ENCODE measurements around the gene FOCAD. TPM values are rescaled to one million over a fixed set of nuclear protein-coding genes. Genes with fewer than 3 reads are reported as not detected.

FOCAD gene
- total RNA-seq, 4 donors from 2014 or later: 17.6 to 27.2 (median 20.1) TPM

GRCh38 chr9:20783057-20784038 lies 99.3 kb downstream of the FOCAD start:
- Histone ChIP-seq H3K27ac (replicated peaks in 1 of 4) (no peak overlapping the region), H3K4me1 (peaks cover 0 to 3% (median 0%) of the 10 kb centered on the region in 4 donors), H3K36me3 (peaks cover 0 to 7% (median 0%) of the 10 kb centered on the region in 4 donors), H3K4me3 (no peak overlapping the region), H3K9me3 (no peaks in the 10 kb centered on the region), H3K27me3 (no peaks in the 10 kb centered on the region)
- intact Hi-C loops (cut with DNase I): no loop called here
- 93% methylated on average over 3 of the region's 3 CpGs for WGBS
- DNase-seq (ENCODE audit: extremely low spot score): no peak
- TF ChIP-seq POLR2A (IDR thresholded peaks at IDR 0.05; ENCODE audit: low read depth) (no peak), EP300 (IDR thresholded peaks at IDR 0.05) (no peak), CTCF (IDR thresholded peaks at IDR 0.05) (no peak), POLR2AphosphoS5 (IDR thresholded peaks at IDR 0.05) (no peak)

GRCh38 chr9:20784196-20784595 lies 100.1 kb downstream of the FOCAD start:
- intact Hi-C loops (cut with DNase I): no loop called here
- H3K27ac ChIP-seq (replicated peaks in 1 of 4): no peak overlapping the region
- peaks cover 0 to 7% (median 0%) of the 10 kb centered on the region in 4 donors for H3K36me3 ChIP-seq
- peaks cover 0 to 9% (median 8%) of the 10 kb centered on the region in 4 donors for H3K4me1 ChIP-seq
- H3K27me3 ChIP-seq: no peaks in the 10 kb centered on the region
- no peaks in the 10 kb centered on the region for H3K9me3 ChIP-seq
- DNase-seq (ENCODE audit: extremely low spot score): no peak
- H3K4me3 ChIP-seq: no peak overlapping the region
- TF ChIP-seq POLR2A (IDR thresholded peaks at IDR 0.05; ENCODE audit: low read depth) (no peak), EP300 (IDR thresholded peaks at IDR 0.05) (no peak), CTCF (IDR thresholded peaks at IDR 0.05) (no peak), POLR2AphosphoS5 (IDR thresholded peaks at IDR 0.05) (no peak)
- WGBS: 77% methylated on average over 1 of the region's 1 CpG

GRCh38 chr9:20786807-20787206 lies 102.7 kb downstream of the FOCAD start:
- Histone ChIP-seq H3K9me3 (no peaks in the 10 kb centered on the region), H3K27ac (replicated peaks in 1 of 4) (no peak overlapping the region), H3K27me3 (no peaks in the 10 kb centered on the region), H3K4me1 (peaks cover 0 to 9% (median 8%) of the 10 kb centered on the region in 4 donors), H3K36me3 (peaks cover 0 to 22% (median 9%) of the 10 kb centered on the region in 4 donors), H3K4me3 (no peak overlapping the region)
- DNase-seq (ENCODE audit: extremely low spot score): no peak
- TF ChIP-seq EP300 (IDR thresholded peaks at IDR 0.05): no peak
- no peak for TF ChIP-seq CTCF (IDR thresholded peaks at IDR 0.05)
- TF ChIP-seq POLR2A (IDR thresholded peaks at IDR 0.05; ENCODE audit: low read depth): no peak
- TF ChIP-seq POLR2AphosphoS5 (IDR thresholded peaks at IDR 0.05): no peak
- WGBS: 79% methylated on average over 1 of the region's 1 CpG
- intact Hi-C loops (cut with DNase I): no loop called here

- DNase-seq (ENCODE audit: extremely low spot score): no peak
- WGBS: 36% methylated on average over 3 of the region's 3 CpGs
- no peak overlapping the region for H3K27ac ChIP-seq (replicated peaks in 1 of 4)
- H3K9me3 ChIP-seq: no peaks in the 10 kb centered on the region
- intact Hi-C loops (cut with DNase I): no loop called here
- H3K36me3 ChIP-seq: peaks cover 0 to 17% (median 9%) of the 10 kb centered on the region in 4 donors
- TF ChIP-seq CTCF (IDR thresholded peaks at IDR 0.05): no peak
- TF ChIP-seq EP300 (IDR thresholded peaks at IDR 0.05): no peak
- TF ChIP-seq POLR2AphosphoS5 (IDR thresholded peaks at IDR 0.05): no peak
- no peak for TF ChIP-seq POLR2A (IDR thresholded peaks at IDR 0.05; ENCODE audit: low read depth)
- H3K4me1 ChIP-seq: peaks cover 0 to 9% (median 8%) of the 10 kb centered on the region in 4 donors
- no peaks in the 10 kb centered on the region for H3K27me3 ChIP-seq
- no peak overlapping the region for H3K4me3 ChIP-seq
These were observed 104.7 kb downstream of the FOCAD start for GRCh38 chr9:20788526-20789451.

Data from esophagus muscularis mucosa (tissue), 4 donors.